GM12801 (cell line): Measurements from ENCODE around the gene MAGEF1.

Source experiments
- TF ChIP-seq, protein P1 (sequence below): IDR thresholded peaks from one replicate; pipeline ENCODE4 v1.5.1; 2011; ENCODE audit warnings: control low read depth; ENCODE audit not compliant: insufficient read length; ENCODE audit errors: extremely low read depth

The MAGEF1 gene

DNA sequence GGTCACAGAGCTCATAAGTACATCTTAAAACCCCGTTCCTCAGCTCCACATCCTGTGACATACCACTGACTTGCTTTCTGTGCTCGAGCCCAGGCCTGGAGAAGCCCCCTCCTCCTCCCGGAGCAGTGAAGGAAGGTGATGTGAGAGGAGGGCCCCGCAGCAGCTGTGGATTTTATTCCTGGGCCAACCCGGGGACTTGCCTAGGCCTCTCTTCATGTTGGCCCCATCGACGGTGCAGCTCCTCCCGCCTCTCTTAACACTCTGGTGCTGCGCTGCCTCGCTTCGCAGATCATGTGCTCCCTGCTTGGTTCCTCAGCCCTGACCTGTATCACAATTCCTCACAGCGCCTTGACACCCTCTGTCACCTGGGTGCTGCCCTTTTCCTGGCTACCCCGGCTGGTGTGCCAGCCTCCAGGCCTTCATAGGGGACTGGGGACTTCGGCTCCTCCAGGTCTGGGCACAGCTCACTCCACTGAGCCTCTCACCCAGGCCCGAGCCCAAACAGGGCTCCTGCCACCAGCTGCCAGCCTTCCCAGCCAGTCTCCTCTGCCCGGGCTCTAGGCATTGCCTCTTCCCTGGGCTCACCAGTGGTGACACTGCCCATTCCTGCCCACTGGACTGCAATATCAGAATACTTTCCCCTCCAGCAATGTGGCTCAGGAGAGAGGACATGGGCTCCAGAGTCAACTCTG is 21.5 kb downstream of the MAGEF1 start:
- TF ChIP-seq, protein P1, sequence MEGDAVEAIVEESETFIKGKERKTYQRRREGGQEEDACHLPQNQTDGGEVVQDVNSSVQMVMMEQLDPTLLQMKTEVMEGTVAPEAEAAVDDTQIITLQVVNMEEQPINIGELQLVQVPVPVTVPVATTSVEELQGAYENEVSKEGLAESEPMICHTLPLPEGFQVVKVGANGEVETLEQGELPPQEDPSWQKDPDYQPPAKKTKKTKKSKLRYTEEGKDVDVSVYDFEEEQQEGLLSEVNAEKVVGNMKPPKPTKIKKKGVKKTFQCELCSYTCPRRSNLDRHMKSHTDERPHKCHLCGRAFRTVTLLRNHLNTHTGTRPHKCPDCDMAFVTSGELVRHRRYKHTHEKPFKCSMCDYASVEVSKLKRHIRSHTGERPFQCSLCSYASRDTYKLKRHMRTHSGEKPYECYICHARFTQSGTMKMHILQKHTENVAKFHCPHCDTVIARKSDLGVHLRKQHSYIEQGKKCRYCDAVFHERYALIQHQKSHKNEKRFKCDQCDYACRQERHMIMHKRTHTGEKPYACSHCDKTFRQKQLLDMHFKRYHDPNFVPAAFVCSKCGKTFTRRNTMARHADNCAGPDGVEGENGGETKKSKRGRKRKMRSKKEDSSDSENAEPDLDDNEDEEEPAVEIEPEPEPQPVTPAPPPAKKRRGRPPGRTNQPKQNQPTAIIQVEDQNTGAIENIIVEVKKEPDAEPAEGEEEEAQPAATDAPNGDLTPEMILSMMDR = no peak

DNA sequence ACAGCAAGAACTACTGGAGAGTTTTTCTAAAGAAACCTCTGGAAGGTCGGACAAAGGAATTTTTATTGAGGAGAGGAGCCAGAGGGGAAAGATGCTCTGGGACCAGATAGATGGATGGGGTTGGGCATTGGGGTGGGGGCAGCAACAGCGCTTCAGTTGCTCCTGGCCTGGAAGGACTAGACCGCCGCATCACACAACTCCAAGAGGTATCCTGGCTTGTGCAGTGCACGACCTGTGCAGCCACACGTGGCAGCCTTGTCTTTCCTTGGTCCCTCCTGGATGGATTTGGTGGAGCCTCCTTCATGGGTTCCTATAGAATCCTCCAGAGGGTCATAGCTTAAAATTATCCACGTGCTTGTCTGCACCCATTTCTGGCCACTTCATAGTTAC is 23.0 kb downstream of the MAGEF1 start:
- TF ChIP-seq, protein P1 = no peak

DNA sequence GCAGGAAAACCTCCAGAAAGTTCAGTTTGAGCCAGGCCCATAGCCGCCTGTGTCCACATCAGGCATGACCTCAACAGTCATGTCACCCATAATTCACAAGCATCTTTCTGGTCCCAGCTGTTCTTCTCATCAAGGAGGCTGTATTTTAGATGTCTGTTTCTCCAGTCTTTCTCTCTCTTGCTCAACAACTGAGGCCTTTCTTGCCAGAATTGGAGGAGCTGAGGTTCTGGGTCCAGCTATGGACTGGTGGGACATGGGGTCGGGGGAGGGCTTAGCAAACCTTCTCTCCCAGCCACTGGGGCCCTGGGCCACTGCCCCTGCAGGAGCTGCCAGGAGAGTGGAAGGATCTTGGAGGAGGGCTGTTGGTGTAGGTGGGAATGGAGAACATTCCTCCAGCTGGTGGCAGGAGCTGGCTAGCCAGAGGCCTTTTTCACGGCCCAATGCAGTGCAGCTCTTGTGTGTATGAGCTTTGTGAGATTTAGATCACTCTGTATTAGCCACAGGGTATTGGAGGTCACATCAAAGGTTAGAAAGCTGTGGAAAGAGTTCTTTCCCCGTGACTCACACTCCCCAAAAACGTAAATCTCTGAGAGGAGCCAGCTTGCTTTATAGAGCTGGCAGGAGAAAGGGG is 23.5 kb downstream of the MAGEF1 start:
- TF ChIP-seq, protein P1 = no peak

DNA sequence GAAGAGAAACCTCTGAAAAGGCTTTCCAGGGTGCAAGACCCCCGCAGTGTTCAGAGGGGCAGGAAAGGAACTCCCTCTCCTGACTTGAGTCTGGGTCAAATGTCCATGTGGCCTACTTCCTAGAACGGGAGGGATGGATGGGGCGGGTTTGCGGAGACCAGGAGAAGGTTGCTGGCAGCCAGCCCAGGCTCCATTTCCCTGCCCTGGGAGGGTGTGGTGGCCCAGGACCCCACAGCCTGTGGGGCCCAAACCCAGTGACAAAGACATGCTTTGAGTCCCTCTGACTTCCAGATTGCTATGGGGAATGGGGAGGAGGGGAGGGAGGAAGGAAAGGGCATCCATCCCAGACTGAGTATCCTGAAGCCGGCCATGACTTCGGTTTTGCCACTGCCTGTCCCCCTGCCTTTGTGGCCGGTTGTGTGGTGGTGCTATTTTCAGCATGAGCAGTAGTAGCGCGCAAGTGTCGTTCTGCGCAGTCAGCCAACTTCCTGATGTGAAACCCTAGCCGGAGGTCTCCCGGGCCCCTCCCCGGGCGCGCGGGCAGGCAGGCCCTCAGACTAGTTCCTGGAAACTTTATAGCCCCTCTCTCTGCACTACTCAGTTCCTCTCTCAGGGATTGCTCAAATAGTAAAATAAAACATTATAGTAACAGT is 24.4 kb downstream of the MAGEF1 start:
- TF ChIP-seq, protein P1 = no peak

DNA sequence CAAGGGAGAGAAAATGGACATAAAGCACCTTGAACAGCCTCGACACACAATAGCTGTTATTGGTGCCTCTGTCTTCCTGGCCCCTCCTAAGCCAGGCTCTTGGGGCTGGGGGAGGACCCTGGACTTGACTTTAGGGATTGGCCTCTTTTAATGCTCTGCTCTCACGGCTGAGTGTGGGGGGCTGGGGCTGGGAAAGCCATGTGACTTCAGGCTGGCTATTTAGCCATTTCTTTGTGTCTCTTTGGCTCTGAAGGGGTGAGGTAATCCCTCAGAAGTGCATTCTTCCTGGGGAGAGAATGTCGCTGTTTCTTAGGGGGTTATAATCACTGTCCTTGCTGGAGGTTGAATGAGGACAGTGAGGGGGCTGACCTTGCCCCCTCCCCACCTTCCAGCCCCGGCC is 26.2 kb downstream of the MAGEF1 start:
- TF ChIP-seq, protein P1 = no peak

DNA sequence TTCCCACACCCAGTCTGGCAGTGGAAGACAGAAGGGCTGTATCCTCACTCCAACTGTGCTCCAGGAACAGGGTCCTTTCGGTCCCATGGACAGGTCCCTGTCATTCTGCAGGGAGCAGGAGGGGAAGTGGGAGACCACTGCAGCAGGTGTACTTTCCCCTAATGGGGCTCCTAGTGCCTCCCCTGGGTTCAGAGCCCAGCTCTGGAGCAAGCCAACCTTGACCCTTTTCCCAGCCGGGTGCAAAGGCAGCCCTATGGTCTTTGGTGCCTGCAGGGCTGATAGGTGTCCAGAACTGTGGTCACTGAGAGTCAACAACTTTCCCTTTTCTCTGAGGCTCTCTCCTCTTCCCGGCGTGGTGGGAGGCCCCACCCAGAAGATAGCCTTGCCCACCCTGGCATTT is 26.8 kb downstream of the MAGEF1 start:
- TF ChIP-seq, protein P1 = no peak

DNA sequence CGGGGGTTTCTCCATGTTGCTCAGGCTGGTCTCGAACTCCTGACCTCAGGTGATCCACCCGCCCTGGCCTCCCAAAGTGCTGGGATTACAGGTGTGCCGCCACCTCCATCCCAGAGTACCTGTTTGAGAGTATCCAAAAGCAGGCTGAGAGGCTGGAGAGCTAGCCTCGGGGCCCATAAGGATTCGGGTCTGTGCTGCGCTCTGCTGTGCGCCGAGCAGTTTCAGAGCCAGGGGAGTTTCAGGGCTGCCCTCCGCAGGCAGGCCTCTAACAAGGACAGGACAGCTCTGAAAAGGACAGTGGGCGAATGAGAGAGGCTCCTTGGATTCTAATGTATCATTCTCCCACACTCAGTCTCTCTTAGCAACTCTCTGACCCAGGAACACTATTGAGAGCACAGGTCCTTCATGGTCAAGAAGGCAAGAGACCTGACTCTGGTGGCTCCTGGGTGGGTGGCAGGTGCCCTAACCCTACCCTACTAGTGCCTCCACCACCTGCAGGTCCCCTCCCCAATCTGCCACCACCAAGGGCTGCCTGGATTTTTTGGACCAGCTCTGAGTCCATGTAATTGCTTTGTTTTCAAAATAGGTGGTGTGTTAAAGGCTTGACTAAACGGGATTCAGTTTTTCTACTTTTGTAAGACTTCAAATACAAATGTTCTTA is 27.8 kb downstream of the MAGEF1 start:
- TF ChIP-seq, protein P1 = no peak
